Measurements from ENCODE around the gene MORN1.
"Not testable (repeated sequence)": the region's sequence is repeated elsewhere in the genome, so short reads cannot be mapped to it uniquely, and the experiment has no call there.

Gene MORN1

DNA sequence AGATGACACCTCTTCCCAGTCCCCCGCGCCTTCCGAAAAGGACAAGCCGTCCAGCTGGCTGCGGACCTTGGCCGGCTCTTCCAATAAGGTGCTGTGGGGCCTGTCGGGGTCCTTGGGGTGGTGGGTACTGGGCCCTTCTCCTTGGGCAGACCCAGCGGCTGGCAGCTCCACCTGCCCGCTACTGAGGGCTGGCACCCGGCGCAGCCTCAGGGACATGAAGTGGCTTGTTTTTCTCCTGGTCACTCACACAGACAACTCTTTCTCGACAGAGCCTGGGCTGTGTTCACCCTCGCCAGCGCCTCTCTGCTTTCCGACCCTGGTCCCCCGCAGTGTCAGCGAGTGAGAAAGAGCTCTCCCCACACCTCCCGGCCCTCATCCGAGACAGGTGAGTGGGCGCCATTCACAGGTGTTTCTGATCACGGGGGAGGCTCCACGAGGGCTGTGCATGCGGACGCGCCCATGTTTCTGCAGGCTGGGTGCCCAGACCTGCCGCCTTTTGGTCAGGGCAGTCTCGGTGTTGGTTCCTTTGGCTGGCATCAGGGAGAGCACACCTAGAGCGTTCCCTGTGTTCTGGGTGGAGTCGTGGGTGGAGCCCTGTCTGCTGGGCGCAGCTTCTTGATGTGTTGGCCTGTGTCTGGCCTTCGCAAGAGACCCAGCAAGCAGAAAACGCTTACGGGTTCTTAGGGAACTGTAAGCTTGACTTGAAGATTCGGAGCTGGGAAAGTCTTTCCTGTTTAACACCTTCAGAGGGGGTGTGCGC lies 88.2 kb downstream of the MORN1 start:
- no peak for DNase-seq

DNA sequence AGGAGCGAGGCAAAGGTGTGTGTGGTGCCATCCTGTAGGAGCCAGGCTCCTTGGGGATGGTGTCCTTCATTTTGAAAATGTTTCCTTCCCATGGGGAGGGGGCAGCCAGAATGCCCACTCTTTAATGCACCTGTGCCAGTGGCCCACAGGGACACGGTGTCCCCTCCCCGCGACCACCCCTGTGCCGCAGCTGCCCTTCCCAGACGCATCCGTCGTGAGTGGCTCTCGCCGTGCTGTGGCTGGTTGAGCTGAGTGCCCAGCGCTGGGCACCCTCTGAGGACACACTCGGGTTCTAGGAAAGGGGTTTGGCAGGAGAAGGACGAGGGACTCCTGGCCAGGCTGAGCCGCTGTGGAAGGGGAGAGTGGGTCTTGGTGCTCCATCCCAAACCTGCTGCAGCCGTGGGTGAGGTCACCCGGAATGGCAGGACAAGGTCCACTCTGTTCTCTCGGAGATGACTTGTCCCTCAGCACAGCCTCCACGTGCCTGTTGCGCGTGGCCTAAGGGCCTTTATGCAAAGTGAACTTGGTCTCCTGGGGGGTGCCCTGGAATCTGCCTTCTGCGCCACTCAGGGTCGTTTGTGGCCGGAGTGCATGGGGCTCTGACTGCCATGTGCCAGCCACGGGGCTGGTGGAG lies 88.9 kb downstream of the MORN1 start:
- no peak for DNase-seq

DNA sequence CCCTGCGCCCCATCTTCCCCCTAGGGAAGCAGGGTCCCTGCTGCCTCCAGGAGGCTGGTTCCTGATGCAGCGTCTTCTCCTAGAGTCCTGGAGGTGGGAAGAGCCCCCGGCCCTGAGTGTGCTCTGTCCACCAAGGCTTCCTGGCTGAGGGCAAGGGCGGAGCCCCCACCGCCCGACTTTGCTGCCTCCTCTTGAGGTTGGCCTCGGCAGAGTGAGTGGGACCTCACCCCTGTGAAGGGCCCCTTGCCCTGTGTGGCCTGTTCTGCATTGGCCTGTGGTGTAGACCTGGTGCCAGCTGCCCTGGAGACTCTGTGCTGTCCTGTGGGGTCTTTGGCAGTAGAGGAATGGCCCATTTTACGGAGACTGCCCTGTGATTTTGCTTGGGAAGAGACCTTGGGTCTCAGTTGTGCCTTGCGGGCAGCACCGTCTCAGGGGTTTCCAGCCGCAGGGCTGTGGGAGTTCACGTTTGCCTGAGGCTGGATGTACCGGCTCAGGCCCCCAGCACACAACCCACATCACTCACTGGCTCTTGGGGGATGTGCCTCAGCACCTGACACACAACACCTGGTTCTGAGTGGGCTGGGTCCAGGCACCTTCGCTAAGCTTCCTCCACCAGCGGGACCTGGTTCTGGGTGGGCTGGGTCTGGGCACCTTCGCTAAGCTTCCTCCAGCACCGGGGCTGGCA lies 89.6 kb downstream of the MORN1 start:
- DNase-seq, result no peak

DNA sequence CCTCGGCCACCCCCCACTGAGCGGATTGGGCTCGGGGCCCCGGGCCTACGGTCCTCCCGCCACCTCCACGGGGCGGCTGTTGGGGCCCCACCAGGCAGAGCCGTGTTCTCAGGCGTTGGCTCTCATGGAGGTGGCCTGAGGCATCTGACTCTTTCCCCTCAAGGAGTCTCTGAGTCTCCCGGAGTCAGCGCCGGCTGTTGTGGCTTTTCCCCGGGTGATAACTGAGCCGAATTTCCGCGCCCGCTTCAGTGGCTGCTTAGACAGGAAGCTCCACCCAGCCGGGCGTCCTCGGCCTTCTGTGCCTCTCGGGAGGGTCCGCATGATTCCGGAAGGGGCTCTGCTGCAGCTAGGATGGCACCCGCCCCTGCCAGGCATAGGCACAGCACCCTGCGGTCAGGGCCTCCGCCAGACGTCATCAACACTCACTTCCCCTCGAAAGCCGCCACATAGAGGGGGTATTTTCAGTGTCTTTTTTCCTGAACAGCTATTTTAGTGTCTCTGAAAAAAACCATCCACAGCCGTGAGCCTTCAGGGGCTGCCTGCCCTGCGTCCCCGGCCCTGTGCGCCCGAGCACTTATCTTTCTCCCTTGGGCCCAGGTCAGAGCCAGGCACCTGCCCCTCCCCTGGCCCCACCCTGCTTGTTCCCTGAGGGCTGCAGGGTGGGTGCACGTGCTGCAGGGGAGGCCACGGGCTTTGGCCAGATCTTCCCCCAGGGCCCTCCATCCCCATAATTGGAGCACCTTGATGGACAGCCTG lies 90.3 kb downstream of the MORN1 start:
- peak; percentile 91 to 94 (median 93) for DNase-seq

DNA sequence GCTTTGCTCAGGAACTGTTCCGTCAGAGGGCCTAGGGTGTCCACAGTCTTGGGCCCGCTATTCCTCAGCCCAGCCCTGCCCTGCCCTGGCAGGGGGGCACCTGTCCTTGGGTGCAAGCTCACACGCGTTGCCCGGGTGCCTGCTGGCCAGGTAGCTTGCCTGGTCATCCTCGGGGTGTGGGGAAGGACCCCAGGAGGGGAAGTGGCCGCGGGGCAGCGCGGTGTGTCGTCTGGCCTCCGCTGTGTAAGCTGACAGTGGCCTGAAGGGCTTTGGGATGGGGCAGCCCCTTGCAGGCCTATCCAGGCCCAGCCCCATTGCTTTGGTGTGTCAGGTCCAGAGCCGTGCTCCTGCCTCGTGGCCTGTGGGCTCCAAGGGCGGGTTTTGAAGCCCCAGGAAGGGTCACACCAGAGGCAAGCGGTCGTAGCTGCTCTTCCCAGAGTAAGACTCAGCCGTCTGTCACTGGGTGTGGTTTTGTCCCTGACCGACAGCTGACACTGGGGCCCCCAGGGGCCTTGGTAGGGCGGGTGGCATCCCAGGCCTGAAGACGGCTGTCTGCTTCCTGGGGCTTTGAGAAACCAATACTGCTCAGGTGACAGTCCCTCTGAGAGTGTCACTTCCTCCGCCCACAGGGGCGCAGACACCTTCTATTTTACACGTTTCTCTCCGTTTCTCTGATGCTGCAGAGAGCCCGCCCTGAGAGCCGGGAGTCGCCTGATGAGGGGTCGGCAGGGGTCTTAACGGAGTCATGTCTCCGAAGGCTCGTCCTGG lies 91.2 kb downstream of the MORN1 start:
- DNase-seq, result peak in 3 of 4 experiments; percentile 25 to 37 (median 33)

DNA sequence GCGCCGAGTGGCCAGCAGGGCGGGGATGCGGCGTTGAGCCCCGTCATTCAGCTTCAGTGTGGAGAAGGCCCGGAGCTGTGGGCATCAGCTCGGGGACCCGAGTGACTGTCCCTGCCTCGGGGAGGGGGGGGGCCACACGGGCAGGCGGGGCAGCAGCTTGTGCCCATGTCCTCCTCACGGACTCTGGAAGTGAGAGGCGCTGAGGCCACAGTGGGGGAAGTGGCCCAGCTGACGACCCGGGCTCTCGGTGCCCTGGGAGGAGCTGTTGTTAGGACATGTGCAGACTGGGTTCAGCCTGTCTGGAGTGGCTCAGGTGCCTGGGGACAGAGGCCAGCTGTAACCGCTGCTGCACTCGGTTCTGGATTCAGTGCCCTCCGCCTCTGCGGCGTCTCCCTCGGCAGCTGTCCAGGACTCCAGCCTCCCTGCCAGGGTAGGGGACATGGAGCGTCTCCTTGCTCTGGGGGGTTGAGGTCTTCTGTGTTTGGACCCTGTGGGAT lies 92.2 kb downstream of the MORN1 start:
- peak; percentile 27 to 64 (median 41) for DNase-seq

DNA sequence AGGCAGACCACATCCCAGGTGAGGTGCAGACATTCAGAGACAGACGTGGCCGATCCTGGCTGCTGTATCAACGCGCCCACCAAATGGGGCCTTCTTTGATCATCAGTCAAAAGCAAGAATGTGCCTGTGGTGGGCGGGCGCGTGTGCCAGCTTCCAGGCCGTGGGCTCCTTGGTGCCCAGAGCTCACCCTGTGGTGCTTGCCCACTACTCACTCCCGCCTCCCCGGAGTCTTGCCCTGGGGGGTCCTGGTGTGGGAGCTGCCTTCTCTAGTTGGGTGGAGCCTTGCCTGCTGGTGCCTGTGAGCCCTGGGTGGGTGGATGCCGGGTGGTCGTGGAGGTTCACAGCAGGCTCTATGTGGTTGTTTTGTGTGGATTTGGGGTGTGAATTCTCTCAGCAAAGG lies 92.7 kb downstream of the MORN1 start:
- DNase-seq, result no peak

DNA sequence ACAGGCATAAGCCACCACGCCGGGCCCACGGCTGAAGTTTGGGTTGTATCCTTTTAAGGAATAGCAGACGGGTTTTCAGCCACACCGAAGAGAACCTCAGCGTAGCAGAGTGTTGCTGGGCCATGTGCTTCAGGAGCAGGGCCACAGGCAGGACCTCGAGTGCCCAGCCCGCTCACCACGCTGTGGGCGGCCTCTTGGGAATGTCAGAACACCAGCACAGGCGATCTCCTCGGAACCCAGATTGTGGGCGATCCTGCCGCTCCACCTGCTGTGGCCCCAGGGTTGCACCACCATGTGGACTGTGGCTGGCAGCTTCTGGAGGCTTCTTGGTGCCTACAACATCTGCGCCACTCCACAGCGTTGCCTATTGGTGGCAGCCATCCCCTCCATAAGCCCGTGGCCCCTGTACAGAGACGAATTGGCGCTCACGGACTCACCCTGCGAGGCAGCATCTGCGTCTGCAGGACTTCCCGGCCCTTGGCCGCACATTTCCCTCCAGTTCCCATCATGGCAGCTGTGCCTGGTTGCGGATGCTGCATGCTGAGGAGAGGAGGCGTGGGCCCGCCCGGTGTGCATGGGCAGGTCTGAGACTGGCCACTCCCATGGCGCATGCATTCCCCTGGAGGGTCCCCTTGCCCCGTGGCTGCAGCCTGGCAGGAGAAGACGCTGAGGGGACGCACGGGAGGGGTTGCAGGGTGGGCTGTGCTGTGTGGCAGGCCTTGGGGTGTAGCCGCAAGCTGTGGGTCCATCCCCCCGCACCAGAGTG lies 93.9 kb downstream of the MORN1 start:
- DNase-seq, result no peak

DNA sequence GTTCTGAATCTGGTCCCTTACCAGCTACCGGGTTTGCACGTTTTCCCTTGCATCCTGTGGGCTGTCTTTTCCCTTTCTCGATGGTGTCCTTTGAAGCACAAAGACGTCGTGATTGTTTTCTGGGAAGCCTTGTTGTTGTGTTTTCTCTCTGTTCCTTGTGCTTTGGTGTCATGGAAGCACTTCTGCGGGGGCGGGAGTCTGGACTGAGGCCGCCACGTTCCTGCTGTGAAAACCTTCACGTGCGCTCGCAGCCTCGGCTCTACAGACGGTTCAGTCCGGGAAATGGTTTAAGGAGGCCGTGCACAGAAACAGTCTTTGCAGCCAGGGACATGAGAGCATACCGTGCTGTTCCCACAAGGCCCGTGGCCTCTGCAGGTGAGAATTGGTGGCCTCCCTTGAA lies 94.7 kb downstream of the MORN1 start:
- DNase-seq, result no peak

DNA sequence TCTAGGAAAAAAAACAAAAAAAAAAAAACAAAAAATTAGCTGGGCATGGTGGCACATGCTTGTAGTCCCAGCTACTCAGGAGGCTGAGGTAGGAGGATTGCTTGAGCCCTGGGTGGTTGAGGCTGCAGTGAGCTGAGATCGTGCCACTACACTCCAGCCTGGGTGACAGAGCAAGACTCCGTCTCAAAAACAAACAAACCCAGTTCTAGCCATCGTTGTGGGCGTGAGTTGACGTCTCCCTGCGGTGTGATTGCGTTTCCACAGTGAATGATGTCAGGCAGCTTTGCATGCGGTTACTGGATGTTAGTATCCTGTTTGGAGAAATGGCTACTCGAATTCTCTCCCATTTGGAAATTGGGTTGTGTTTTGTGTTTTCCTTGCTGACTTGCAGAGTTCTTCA lies 95.1 kb downstream of the MORN1 start:
- not testable (repeated sequence) for DNase-seq

DNA sequence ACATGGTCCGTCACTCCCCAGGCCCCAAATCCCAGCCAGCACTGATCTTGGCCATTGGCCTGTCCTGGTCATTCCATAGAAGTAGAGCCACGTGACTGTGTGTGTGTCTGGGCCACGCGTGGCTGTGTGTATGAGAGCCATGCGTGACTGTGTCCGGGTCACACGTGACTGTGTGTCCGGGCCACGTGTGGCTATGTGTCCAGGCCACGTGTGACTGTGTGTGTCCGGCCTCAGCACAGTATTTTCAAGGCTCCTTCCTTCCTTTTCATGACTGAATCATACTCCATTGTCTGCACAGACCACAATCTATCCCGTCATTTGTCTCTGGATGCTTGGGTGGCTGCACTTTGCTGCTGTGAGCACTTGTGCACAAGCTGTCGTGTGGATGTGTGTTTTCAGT lies 95.8 kb downstream of the MORN1 start:
- DNase-seq, result no peak

DNA sequence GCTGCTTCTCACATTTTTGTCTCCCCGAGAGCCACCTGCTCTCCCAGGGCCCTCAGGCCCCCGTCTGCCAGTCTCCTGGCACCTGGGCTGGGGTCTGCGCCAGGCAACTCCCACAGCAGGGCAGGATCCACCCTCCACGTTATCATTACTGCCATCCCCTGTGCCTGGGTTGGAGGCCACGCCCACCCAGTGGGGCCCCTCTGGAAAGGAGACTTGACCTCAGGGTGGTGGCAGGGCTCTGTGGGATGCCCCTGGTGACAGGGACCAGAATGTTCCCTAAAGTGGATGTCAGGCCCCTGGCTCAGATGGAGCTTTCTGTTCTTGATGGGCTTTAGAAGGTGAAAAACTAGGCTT lies 96.7 kb downstream of the MORN1 start:
- no peak for DNase-seq

DNA sequence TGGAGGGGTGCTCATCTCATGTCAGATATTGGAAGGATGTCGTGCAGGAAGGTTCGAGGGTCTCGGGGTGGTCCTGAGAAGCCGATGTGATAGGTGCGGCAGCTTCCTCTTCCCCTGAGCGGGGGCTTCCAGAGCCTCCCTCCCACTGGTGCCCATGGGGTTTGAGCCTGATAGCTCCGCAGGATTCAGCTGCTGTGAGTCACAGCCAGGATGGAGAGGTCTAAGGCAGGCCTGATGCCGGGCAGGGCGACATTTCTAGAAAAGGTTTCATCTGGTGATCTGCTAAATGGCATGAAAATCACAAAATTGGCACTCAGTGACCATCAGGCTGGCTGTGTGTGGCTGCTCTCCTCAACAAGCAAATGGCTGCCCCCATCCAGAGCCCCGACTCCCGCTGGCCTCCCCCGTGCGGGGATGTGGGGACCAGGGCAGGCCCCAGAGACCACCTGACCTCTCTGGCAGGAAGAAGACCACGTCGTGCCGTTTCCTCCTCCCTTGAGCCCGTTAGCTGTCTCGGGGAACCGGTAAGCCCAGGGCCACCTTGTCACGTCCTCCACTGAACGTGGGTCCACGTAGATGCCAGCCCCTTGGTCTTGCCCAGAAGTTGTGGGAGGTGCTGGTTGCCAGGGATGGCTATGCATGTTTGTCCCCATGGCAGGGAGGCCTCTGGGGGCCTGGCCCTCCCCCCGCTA lies 97.2 kb downstream of the MORN1 start:
- no peak for DNase-seq

DNA sequence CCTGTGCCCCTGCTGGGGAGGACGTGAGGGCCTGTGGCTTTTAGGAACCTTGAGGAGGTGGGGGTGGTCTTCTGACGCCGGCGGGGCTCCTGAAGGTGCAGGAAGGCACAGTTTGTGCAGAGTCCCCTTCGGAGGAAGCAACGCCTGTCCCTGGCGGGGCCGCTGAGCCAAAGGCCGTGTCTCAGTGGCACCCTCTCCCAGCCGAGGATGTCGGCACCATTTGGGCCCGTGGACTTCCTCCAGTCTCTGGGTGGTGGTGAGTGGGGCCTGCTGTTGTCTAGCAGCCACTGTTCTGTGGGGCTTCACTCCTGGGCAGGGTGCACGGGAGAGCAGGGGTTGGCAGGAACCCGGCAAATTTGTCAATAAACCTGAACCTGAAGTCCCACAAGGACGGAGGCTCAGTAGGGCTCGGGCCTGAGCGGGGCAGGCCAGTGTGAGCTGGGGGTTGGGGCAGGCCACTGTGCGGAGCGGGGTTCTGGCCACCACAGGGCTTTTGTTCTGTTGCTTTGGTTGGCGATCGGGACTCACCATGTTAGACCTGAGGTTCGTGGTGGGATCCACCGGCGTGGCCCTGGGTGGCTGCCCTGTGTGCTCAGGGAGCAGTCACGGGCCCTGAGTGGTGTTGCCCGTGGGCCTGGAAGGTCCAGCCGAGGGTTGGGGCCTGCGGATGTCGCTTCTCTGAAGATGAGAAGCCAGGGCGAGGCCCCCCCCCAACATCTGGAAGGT lies 98.5 kb downstream of the MORN1 start:
- no peak for DNase-seq

DNA sequence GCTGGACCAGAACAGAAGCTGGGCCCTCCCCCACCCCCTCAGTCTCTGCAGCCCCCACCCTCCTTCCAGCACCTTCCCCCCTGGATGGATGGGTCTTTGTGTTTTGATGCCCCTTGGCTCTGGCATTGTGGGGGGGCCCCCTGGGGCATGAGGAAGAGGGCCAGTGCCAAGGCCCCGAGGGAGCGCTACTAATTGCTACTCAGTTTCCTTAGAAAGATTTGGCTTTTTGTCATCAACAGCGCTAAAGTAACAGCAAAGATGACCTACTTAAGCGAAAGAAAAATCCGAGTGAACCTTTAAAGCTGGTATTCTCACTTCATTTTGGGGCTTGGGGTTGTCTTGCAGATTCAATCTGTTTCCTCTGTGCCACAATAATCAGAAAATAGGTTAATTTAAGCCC lies 99.8 kb downstream of the MORN1 start:
- no peak for DNase-seq

DNA sequence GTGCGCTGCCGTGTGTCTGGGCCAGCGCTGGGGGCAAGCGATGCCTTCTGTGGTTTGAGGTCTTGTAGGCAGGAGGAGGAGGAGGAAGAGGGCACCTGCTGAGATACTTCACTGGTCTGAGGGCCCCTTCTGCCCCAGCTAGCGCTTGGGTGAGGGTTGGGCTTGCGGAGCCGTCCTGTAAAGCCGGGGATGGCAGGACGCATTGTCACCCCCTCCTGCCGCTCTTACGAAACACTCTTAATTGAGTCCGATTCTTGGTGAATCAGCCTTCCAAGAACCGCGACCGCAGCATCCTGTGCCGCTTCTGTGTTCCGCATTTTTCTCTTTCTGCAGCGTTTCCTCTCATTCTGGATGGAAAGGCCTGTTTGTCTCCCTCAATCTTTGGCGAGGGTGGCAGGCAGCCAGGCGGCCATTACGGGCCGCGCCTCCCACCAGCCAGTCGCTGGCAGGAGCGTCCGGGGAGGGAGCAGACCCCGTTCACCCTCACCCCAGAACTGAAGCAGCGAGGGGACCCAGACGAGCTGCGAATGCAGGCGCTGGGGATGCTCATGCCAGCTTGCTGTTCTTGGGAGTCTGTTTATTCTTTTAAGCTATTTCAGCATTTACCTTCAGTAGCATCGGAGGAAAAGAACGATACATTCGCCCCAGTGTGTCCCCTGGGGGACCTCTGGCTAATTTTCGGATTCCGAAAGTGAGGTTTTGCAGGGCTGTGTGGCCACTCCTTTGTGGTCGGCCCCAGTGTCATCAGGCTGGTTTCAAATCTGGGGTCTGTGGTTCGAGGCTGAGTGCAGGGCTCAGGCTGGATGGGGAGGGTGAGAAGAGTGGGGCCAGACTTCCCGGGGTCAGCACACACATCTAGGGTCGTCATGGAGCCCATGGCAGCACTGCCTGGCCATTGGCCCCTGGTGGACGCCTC lies 100.5 kb downstream of the MORN1 start:
- DNase-seq, result peak; percentile 91 to 96 (median 94)

DNA sequence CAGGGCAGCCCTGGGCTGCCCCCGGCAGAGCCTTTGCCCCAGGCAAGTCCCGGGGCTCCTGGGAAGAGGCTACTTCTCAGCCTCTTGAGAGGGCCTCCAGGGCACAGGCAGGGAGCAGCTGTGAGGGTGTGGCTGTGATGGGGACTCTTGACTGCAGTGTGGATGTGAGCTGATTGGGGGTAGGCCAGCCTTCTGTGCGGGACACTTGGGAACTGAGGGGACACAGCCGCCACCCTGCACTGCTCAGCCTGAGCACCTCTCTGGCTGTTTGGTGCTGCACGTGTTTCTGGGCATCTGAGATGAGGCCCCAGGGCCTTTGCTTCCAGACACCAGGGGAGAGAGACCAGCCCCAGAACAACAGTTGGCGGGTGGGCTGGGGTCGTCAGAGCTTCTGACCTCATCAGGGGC lies 101.2 kb downstream of the MORN1 start:
- DNase-seq, result no peak

DNA sequence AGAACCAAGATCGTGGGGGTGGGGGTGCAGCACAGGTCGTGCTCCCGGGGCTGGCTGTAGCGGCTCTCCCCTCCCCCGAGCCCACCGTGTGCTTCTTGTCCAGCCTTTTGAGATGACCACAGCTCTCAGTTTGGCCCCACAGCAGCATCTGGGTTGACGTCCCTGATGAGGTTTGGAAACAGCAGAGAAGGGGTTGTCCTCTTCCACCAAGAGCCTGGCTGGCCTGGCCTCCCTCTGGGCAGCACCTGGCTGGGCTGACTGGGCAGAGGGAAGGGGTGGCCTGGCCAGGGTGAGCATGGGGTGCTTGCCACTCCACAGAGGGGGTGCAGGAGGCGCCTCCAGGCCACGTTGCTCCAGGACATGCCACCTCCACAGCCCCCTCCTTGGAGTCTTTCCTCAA lies 101.7 kb downstream of the MORN1 start:
- DNase-seq, result no peak
